Measurements from ENCODE around the gene PTPN5. TPM values are rescaled to one million over a fixed set of nuclear protein-coding genes. Genes with fewer than 3 reads are reported as not detected.
A peak's percentile ranks its signal among the peaks of the same experiment; 100 is the strongest.

The PTPN5 gene
- total RNA-seq, 1 donor from 2014 or later = 6.7 TPM

GRCh38 chr11:18726040-18726439 is 65.6 kb downstream of the PTPN5 start, which contains the start of gene IGSF22:
Gene IGSF22, minus strand, starts transcription at chr11:18726188. Its CDS starts 1,952 bp downstream, at chr11:18724236.
- Histone ChIP-seq H3K36me3 (no peaks in the 10 kb centered on the region), H3K9me3 (no peaks in the 10 kb centered on the region), H3K27me3 (no peaks in the 10 kb centered on the region), H3K27ac (no peak within 1 kb of the TSS), H3K4me3 (no peak within 1 kb of the TSS), H3K4me1 (no peaks in the 10 kb centered on the region)
- DNase-seq (ENCODE audit: low spot score in 2 of 2) = no peak
- TF ChIP-seq, protein P1, sequence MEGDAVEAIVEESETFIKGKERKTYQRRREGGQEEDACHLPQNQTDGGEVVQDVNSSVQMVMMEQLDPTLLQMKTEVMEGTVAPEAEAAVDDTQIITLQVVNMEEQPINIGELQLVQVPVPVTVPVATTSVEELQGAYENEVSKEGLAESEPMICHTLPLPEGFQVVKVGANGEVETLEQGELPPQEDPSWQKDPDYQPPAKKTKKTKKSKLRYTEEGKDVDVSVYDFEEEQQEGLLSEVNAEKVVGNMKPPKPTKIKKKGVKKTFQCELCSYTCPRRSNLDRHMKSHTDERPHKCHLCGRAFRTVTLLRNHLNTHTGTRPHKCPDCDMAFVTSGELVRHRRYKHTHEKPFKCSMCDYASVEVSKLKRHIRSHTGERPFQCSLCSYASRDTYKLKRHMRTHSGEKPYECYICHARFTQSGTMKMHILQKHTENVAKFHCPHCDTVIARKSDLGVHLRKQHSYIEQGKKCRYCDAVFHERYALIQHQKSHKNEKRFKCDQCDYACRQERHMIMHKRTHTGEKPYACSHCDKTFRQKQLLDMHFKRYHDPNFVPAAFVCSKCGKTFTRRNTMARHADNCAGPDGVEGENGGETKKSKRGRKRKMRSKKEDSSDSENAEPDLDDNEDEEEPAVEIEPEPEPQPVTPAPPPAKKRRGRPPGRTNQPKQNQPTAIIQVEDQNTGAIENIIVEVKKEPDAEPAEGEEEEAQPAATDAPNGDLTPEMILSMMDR (IDR thresholded peaks at IDR 0.05) = no peak
- intact Hi-C loops (cut with DNase I) = loop anchor here (10.0 kb wide), 1 partner anchor 711 kb away; the partner anchor contains the start of gene SERGEF

DNA sequence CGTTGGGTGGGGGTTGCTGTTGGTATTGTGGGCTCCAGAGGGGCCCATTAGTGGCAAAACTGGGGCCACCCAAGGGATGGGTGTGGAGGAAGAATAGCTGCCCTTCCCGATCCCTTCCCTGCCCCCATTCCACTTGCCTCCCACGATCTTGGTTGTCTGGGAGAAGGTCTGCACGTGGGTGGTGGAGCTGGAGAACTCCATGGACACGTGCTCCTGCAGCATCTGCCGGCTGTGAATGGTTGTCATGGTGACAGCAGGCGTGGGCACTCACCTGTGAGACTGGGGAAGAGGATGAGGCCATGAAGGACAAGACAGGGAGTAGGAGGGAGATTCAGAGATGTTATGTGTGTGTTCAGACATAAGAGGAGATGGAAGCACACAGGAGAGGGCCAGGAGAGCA is 67.6 kb downstream of the PTPN5 start:
- Histone ChIP-seq H3K27me3 (no peaks in the 10 kb centered on the region), H3K36me3 (no peaks in the 10 kb centered on the region), H3K27ac (no peak overlapping the region), H3K9me3 (no peaks in the 10 kb centered on the region), H3K4me1 (peaks cover 3 to 4% of the 10 kb centered on the region in 2 donors), H3K4me3 (no peak overlapping the region)
- intact Hi-C loops (cut with DNase I) = loop anchor here (5.0 to 10.0 kb wide), 2 partner anchors 92 to 709 kb away; partner anchors contain the start of genes SERGEF and SPTY2D1
- no peak for DNase-seq (ENCODE audit: low spot score in 2 of 2)
- TF ChIP-seq, protein P1 (IDR thresholded peaks at IDR 0.05) = no peak

DNA sequence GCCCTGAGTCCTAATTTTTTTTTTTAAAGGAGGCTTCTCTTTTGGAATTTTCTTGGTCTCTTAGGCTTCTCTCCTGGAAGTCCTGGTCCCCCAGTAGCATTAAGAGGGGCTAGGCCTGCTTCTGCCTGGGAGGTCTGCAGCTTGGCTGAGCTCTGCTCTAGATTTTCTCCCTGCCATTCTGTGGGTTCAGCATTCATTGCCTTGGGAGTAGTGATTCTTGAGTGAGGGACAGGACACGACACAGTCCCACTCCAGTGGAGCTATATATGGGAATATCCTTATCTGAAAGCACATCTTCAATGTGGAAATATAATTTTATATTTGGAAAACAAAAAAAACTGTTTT is 69.3 kb downstream of the PTPN5 start:
- H3K4me1 ChIP-seq = peaks cover 3 to 4% of the 10 kb centered on the region in 2 donors
- H3K9me3 ChIP-seq = no peaks in the 10 kb centered on the region
- intact Hi-C loops (cut with DNase I) = loop anchor here (5.0 to 10.0 kb wide), 2 partner anchors 90 to 707 kb away; partner anchors contain the start of genes SERGEF and SPTY2D1
- H3K27ac ChIP-seq = peak overlapping the region; percentile 75 to 81
- H3K27me3 ChIP-seq = no peaks in the 10 kb centered on the region
- TF ChIP-seq, protein P1 (IDR thresholded peaks at IDR 0.05) = no peak
- H3K4me3 ChIP-seq = peak overlapping the region in 1 of 2 donors; percentile 72
- DNase-seq (ENCODE audit: low spot score in 2 of 2) = no peak
- no peaks in the 10 kb centered on the region for H3K36me3 ChIP-seq

DNA sequence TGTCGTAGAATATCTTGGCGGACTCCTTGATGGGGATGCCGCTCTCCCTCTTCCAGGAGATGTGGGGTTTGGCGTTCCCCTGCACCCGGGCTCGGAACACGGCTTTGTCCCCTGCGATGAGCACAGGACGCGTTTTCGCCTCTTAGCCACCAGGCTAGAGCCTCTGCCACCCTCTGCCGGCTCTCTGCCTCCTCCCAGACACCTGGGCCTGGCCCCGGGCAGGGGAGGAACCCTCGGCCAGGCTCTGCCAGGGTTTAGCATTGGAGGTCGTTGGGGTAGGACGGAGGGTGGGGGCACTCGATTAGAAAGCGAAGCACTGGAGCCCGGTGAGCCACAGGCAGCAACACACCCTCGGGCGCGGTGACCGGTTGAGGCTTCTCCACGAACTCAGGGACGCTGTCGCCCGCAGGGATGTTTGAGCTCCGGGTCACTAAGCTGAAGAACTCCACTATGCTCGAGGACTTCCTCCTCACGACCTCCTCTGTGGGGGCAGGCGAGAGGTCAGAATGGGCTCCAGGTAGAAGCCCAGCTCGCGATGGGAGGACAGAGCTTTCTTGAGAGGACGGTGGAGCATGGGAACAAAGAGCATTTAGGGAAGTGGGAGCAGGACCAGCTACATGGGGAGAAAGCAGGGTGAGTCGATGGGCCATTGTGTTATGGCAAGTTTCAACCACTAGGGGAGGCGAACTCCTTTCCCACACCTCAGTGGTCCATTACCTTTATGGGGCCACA is 69.9 kb downstream of the PTPN5 start:
- TF ChIP-seq, protein P1 (IDR thresholded peaks at IDR 0.05) = peak; percentile 56 to 83 (median 69)
- intact Hi-C loops (cut with DNase I) = loop anchor here (1.0 to 10.0 kb wide), 5 partner anchors 15 to 707 kb away; partner anchors contain the start of genes SERGEF, SPTY2D1, TMEM86A and UEVLD
- Histone ChIP-seq H3K4me1 (peaks cover 3 to 4% of the 10 kb centered on the region in 2 donors), H3K27me3 (no peaks in the 10 kb centered on the region), H3K9me3 (no peaks in the 10 kb centered on the region), H3K4me3 (peak overlapping the region; percentile 61 to 72), H3K27ac (peak overlapping the region; percentile 75 to 81), H3K36me3 (no peaks in the 10 kb centered on the region)
- no peak for DNase-seq (ENCODE audit: low spot score in 2 of 2)

DNA sequence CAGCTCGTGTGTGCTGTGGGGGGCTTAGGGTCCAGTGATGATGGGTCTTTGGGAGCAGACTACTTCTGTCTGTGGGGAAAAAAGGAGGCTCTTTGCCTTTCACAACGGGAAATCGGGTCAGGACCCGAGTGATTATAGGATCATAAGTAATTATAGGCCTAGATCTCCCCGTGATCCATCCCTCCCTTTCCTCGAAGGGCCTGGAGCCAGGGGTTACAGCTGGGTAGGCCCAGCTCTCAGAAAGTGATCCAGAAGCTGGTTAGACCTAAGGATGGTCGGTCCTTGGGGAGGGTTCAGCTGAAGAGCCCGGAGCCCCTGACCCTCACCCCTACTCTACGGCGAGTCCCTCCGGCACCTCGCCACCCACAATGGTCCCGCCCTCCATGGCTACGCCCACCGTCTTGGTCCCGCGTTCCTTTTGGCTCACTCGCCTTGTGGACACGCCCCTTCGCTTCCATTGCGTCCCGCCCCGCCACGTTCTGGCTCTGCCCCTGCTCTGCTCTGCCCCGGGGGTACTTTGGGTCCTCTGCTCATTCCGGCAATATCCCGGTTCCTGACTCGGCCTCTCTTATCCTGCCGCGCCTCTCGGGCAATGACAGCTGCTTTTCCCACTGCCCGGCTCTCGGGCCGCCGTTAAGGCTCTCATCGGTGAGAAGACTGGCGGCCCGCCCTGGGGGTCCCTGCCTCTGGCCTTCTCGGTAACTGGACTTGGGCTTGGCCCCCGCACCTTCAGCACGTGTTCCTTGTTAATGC is 70.6 kb downstream of the PTPN5 start:
- Histone ChIP-seq H3K27ac (peak overlapping the region; percentile 75 to 81), H3K4me3 (peak overlapping the region; percentile 61 to 72), H3K4me1 (peaks cover 3 to 4% of the 10 kb centered on the region in 2 donors), H3K9me3 (no peaks in the 10 kb centered on the region), H3K36me3 (no peaks in the 10 kb centered on the region), H3K27me3 (no peaks in the 10 kb centered on the region)
- intact Hi-C loops (cut with DNase I) = loop anchor here (1.0 to 10.0 kb wide), 5 partner anchors 15 to 706 kb away; partner anchors contain the start of genes SERGEF, SPTY2D1, TMEM86A and UEVLD
- peak; percentile 43 to 94 for DNase-seq (ENCODE audit: low spot score in 2 of 2)
- TF ChIP-seq, protein P1 (IDR thresholded peaks at IDR 0.05) = no peak

Measured in ascending aorta (tissue), 2 donors.